SKM-1 (cell line): Measurements from ENCODE around the gene OR56B1.

Experiments used
- DNase-seq: peaks from one replicate; lab custom pipeline; 2025; ENCODE audit not compliant: unreplicated experiment; lab: John Stamatoyannopoulos, UW

The OR56B1 gene

GRCh38 chr11:5727691-5728090, 8.6 kb upstream of the OR56B1 start:
- no peak for DNase-seq

GRCh38 chr11:5737091-5737490, 843 bp downstream of the OR56B1 start:
- no peak for DNase-seq

- DNase-seq: no peak
Measured at GRCh38 chr11:5737670-5738392, 1.6 kb downstream of the OR56B1 start.

GRCh38 chr11:5738431-5738830, 2.2 kb downstream of the OR56B1 start:
- no peak for DNase-seq

GRCh38 chr11:5746614-5747013, 10.4 kb downstream of the OR56B1 start:
- no peak for DNase-seq

GRCh38 chr11:5749836-5750235, 13.6 kb downstream of the OR56B1 start:
- no peak for DNase-seq

GRCh38 chr11:5753943-5754342, 17.7 kb downstream of the OR56B1 start, which contains the start of gene OR52N4:
OR52N4 (plus strand) TSS chr11:5754243; CDS start chr11:5754741, 498 bp downstream.
- no peak for DNase-seq

GRCh38 chr11:5767056-5767455, 30.8 kb downstream of the OR56B1 start:
- no peak for DNase-seq

- no peak for DNase-seq
Measured at GRCh38 chr11:5783255-5783654, 47.0 kb downstream of the OR56B1 start, which contains the start of gene OR52N5. OR52N5 (minus strand) TSS chr11:5783355; CDS start chr11:5778634, 4,721 bp downstream.
